Fibroblast of pulmonary artery (primary cell): ENCODE results near the gene RPL10A.

ENCODE experiments used
- DNase-seq: peaks from one replicate; pipeline ENCODE4 v3.0.0-alpha.2; 2010; ENCODE audit warnings: low read depth
- H3K4me3 ChIP-seq: replicated peaks from 2 replicates; pipeline ENCODE4 v1.5.1; 2011; ENCODE audit warnings: low read depth, mild to moderate bottlenecking, control low read depth, low read length, moderate library complexity
- TF ChIP-seq, protein P1 (sequence below): IDR thresholded peaks from 2 replicates; pipeline ENCODE4 v1.5.1; 2011; ENCODE audit warnings: mild to moderate bottlenecking, control low read depth, low read length, inconsistent platforms; ENCODE audit errors: missing control alignments

Gene RPL10A

DNA sequence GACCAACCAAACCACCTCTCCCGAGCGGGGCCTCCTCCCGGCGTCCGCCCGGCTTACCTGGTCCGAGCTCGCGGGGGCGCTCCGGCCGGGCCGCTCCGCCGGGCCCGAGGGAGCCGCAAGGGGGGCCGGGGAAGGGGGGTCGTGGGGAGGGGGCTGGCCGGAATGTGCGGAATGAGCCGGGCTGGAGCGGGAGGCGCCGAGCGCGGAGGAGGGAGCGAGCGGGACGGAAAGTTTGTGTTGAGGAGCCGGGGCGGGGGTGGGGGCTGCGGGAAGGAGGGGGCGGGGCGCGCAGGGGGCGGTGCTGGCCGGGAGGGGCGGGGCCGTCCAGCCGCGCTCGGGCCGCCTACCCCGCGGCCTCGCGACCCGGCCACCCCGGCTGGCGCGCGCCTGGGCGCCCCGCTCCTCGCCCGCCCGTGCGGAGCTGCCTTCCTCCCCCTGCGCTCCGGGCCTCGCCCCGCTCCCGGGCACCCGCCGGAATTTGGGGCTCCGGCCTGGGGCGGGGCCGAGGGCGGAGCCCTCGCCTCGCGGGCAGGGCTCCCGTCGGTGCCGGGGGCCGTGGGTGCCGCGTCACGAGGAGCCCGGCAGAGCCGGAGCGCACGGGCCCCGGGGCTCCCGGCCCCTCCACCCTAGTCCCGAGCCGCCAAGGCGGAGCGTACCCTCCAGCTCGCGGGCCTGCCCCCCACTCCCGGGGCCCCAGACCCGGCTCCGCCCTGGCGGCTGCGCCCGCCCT lies 28.8 kb downstream of the RPL10A start, which contains the start of gene TEAD3:
Gene TEAD3, minus strand, starts transcription at position 239 of the 730 bp plus-strand sequence.
- peak within 1 kb of the TSS; percentile 71 for H3K4me3 ChIP-seq
- peak; percentile 61 for DNase-seq
- TF ChIP-seq, protein P1, sequence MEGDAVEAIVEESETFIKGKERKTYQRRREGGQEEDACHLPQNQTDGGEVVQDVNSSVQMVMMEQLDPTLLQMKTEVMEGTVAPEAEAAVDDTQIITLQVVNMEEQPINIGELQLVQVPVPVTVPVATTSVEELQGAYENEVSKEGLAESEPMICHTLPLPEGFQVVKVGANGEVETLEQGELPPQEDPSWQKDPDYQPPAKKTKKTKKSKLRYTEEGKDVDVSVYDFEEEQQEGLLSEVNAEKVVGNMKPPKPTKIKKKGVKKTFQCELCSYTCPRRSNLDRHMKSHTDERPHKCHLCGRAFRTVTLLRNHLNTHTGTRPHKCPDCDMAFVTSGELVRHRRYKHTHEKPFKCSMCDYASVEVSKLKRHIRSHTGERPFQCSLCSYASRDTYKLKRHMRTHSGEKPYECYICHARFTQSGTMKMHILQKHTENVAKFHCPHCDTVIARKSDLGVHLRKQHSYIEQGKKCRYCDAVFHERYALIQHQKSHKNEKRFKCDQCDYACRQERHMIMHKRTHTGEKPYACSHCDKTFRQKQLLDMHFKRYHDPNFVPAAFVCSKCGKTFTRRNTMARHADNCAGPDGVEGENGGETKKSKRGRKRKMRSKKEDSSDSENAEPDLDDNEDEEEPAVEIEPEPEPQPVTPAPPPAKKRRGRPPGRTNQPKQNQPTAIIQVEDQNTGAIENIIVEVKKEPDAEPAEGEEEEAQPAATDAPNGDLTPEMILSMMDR: no peak

DNA sequence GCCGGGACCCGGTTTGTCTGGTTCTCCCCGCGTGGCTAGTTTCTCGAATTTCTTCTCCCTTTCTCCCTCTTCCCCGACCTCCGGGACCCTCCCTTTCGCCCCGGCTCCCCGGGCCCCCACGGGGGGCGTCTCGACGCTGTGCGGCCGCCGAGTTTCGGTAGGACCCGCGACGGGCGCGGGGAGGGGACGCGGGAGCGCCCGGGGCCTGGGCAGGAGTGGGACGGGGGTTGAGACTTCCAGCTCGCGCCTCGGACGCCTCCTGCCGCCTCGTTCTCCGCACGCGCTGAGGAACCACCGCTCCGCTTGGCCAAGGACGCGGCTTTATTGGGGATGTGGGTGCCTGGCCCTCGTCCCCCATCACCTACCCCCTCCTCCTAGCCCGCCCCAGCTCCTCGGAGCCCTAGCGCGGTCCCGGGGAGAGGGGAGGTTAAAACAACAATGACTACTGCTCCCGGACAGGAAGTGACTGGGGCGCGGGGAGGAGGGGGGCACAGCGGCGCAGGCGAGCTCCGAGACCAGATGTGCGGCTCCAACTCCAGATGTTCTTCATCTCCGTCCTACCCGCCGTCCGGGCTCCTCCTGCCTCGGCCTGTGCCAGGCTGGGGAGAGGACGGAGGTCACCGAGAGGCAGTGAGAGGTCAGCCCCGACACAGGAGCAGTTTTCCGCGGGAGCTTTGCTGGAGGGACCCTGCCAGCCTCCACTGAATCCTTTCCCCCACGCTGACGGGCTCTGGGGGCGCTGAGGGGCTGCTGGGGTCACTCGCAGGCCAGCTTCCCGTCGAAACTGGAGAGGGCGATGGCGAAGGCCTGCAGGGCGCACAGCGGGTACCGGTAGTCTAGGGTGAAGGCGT lies 29.6 kb downstream of the RPL10A start:
- peak; percentile 86 for DNase-seq
- TF ChIP-seq, protein P1: no peak

DNA sequence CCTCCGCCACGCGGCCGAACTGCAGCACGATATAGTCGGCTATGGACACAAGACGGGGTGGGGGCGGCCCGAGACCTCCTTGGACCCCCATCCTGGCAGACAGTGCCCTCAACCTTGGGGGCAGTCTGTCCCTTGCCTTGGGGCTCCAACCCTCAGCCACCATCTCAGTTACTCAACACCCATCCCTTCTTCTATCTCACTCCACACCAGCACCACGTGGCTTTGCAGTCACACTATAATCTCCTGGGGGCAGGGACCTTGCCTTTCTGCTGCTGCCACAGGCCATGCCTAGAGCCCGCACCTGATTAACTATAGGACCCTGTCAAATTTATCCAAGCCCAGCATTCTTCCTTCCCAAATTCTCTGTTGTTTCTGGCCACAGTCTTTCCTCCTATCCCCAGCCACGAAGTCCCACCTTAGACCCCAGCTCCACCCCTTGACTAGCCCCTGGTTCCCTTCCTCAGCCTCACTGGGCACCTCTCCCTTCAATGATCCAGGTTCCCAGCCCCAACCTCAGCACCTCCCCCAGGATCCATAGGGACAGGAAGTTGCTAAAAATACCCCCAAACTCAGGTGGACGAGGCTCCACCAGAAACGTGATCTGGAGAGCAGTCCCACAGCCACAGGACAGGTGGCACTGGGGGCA lies 30.3 kb downstream of the RPL10A start:
- H3K4me3 ChIP-seq: peak overlapping the region; percentile 71
- no peak for DNase-seq
- TF ChIP-seq, protein P1: no peak

More for the DNA sequence above, 29.6 kb downstream of the RPL10A start:
- H3K4me3 ChIP-seq: peak overlapping the region; percentile 71

DNA sequence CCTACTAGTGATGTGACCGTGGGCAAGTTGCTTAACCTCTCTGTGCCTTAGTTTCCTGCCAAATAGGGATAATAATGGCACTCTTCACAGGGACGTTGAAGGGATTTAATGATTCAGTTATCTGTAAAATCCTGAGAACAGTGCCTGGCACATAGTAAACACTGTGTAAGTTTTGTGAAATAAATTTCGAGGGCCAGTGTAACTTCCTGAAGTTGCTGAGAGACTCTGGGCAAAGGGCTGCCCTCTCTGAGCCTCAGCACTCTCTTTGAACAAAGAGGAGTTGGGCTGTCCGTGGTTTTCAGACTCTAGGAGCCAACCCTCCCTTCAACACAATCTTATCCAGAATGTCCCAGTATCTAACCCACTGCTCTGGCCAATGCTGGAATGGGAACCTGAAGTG lies 31.2 kb downstream of the RPL10A start:
- TF ChIP-seq, protein P1: no peak
- no peak overlapping the region for H3K4me3 ChIP-seq
- DNase-seq: no peak

DNA sequence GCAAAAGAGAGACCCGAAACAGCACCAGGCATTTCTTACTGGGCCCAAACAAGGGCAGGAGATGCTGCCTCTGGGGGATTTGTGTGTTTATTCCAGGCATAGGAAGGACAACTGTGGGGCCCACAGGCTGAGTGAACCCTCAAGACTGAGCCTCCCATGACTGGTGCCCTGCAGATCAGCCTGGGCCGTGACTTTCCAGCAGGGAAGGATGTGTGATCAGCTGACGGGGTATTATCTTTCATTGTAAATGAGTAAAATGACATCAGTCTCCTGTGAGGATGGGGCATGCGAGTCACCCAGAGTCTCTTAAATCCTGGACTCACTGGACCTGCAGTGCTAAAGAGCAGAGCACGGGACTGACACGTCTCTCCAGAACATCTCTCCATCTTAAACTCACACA lies 32.6 kb downstream of the RPL10A start:
- DNase-seq: peak; percentile 28
- no peak overlapping the region for H3K4me3 ChIP-seq
- TF ChIP-seq, protein P1: no peak

DNA sequence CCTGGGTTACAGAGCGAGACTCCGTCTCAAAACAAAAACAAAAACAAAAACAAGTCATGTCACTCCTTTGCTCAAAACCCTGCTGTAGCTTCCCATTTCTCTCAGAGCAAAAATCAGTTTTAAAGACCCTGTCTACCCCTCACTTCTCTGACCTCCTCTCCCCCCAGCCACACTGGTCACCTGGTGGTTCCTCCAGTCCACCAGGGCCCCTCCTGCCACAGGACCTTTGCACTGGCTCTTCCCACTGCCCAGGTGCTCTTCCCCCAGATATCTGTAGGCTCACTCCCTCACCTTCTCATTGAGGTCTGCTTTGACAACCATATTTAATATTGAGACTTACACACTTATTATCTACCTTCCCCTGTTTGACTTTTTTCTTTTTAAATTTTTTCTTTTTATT lies 33.6 kb downstream of the RPL10A start:
- H3K4me3 ChIP-seq: no peak overlapping the region
- TF ChIP-seq, protein P1: no peak
- DNase-seq: no peak
